ENCODE results near the gene P4HA1.

- TF ChIP-seq SIN3A (IDR thresholded peaks at IDR 0.05; ENCODE audit: borderline replicate concordance, insufficient read depth, low read length), result no peak
- TF ChIP-seq POLR2AphosphoS5 (IDR thresholded peaks at IDR 0.05; ENCODE audit: low read depth, low read length), result no peak
- no peak for TF ChIP-seq TAF1 (IDR thresholded peaks at IDR 0.05; ENCODE audit: borderline replicate concordance, insufficient read depth, low read length)
These were observed 92.8 kb downstream of the P4HA1 start for GRCh38 chr10:73003822-73004221.
